Measurements from ENCODE around the gene CPVL. TPM values are rescaled to one million over a fixed set of nuclear protein-coding genes. Genes with fewer than 3 reads are reported as not detected.

Gene CPVL
- total RNA-seq, 1 experiment from 2014 or later = 26.9 TPM

DNA sequence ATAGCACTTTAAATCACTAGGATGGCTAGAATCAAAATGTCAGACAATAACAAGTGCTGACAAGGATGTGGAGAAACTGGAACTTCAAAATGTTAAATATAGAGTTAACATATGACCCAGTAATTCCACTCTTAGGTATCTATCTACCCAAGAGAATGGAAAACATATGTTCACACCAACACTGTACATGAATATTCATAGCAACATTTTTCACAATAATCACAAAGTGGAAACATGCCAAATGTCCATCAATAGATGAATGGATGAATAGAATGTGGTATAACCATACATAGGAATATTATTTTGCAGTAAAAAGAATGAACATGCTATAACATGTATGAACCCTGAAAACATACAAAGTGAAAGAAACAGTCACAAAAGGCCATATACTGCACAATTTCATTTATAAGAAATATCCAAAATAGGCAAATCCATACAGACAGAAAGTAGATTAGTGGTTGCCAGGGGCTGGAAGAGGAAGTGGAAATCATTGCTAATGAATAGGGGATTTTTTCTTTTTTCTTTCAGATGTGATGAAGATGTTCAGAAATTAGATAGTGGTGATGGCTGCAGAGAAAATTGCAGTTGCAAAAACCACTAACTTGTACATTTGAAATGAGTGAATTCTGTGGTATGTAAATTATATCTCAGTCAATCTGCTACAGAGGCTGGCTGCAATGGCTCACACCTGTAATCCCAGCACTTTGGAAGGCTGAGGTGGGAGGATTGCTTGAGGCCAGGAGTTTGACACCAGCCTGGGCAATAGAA lies 93.0 kb downstream of the CPVL start:
- H3K23ac ChIP-seq (ENCODE audit: insufficient read length, low read depth, low read length) = no peak overlapping the region
- no peak overlapping the region for H2BK12ac ChIP-seq (ENCODE audit: insufficient read length, low read depth, low read length)
- no peak overlapping the region for H3K27ac ChIP-seq (ENCODE audit: insufficient read length, low read depth, low read length)
- no peak overlapping the region for H2BK15ac ChIP-seq (ENCODE audit: low read depth, low read length)
- H3K4me1 ChIP-seq (ENCODE audit: insufficient read depth, low read length) = no peaks in the 10 kb centered on the region
- H4K20me1 ChIP-seq (ENCODE audit: control insufficient read depth, insufficient read depth, insufficient read length) = no peaks in the 10 kb centered on the region
- no peak for DNase-seq
- no peak overlapping the region for H3K14ac ChIP-seq (ENCODE audit: insufficient read depth, low read length)
- Mint-ChIP-seq H3K4me3 (no peak overlapping the region), H3K27ac (no peak overlapping the region), H3K27me3 (ENCODE audit: low read depth) (peaks cover 11% of the 10 kb centered on the region), H3K4me1 (peaks cover 0 to 6% of the 10 kb centered on the region in 2 experiments), H3K36me3 (ENCODE audit: insufficient read depth in 1 of 3, low read depth in 3 of 3) (peaks cover 6 to 25% (median 9%) of the 10 kb centered on the region in 3 experiments; a peak in 6 of 7 replicates), H3K9me3 (peaks cover 17 to 24% of the 10 kb centered on the region in 2 experiments)
- no peak overlapping the region for H3K4me2 ChIP-seq (ENCODE audit: insufficient read depth, insufficient read length, low read length)
- no peak for TF ChIP-seq CTCF (conservative IDR thresholded peaks at IDR 0.05)
- no peaks in the 10 kb centered on the region for H3K23me2 ChIP-seq (ENCODE audit: insufficient read length, low read depth, low read length, poor library complexity, severe bottlenecking)
- H3K27me3 ChIP-seq (ENCODE audit: insufficient read depth, low read length) = no peaks in the 10 kb centered on the region
- H4K5ac ChIP-seq (ENCODE audit: insufficient read length, low read depth, low read length) = no peak overlapping the region
- H2AFZ ChIP-seq (ENCODE audit: low read length) = no peak overlapping the region
- H3K79me2 ChIP-seq (ENCODE audit: insufficient read depth, low read length) = no peaks in the 10 kb centered on the region
- no peak overlapping the region for H3K56ac ChIP-seq (ENCODE audit: insufficient read length, low read depth, low read length)
- H3K9ac ChIP-seq (ENCODE audit: extremely low read depth, insufficient read length, low read length) = no peak overlapping the region
- H3T11ph ChIP-seq (ENCODE audit: low read length) = no peak overlapping the region
- no peak overlapping the region for H3K4ac ChIP-seq (ENCODE audit: low read depth, low read length)
- no peak overlapping the region for H3K18ac ChIP-seq (ENCODE audit: insufficient read length, low read depth, low read length)
- no peak overlapping the region for H2BK120ac ChIP-seq (ENCODE audit: low read depth, low read length, poor library complexity, severe bottlenecking)
- no peak overlapping the region for H4K8ac ChIP-seq (replicated peaks; ENCODE audit: insufficient read length, low read depth, low read length)
- H3K9me3 ChIP-seq (ENCODE audit: control insufficient read depth, low read depth, low read length) = no peaks in the 10 kb centered on the region
- no peak overlapping the region for H2BK20ac ChIP-seq (ENCODE audit: low read depth, low read length, poor library complexity, severe bottlenecking)
- H2AK5ac ChIP-seq (ENCODE audit: insufficient read length, low read length) = no peak overlapping the region
- no peak overlapping the region for H4K91ac ChIP-seq (ENCODE audit: insufficient read length, low read depth, low read length)
- no peaks in the 10 kb centered on the region for H3K79me1 ChIP-seq (ENCODE audit: insufficient read depth, low read depth, low read length, poor library complexity, severe bottlenecking)
- H2BK5ac ChIP-seq (ENCODE audit: insufficient read length, low read length) = no peak overlapping the region

Data from H9 (cell line).